Measurements from ENCODE around the gene ALDH4A1. TPM values are rescaled to one million over a fixed set of nuclear protein-coding genes. Genes with fewer than 3 reads are reported as not detected.

The ALDH4A1 gene
- total RNA-seq, 1 donor from 2014 or later, result 8.6 TPM

DNA sequence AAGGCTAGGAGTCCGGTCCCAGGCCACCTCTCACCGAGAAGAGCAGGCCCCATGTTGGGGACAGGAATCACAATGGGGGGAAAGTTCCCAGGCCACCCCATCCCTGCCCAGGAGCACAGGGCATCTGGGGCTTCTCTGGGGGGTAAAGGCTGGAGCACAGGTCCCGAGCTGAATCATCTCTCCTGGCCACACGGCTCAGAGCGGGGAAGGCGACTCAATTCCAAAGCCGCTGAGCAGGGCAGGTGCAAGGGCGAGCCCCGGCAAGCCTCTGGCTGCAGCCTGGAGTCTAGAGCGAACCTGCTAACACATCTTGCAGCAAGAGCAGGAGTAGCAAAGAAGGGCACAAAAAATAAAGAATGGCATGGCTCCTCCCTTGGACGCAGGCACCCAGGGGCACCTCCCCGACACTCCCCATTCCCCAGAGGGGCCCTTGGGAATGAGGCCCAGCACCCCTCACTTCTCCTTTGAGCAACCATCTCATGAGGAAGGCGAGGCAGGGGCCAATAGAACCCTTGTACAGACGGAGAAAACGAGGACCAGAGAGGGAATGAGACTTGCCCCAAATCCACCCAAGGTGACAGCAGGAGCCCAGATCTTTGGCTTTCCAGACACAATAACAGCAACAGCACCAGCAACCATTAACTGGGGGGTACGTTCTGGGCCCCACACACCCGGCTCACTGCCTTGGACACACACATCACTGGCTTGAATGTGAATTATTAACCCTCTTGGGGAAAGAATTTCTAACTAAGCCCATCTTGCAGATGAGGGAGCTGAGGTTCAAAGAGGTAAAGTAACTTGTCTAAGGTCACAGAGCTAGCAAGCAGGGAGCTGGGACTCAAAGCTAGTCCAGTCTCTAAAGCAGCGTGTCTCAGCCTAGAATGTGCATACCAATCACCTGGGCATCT is 20.7 kb upstream of the ALDH4A1 start:
- peak; percentile 31 for DNase-seq

DNA sequence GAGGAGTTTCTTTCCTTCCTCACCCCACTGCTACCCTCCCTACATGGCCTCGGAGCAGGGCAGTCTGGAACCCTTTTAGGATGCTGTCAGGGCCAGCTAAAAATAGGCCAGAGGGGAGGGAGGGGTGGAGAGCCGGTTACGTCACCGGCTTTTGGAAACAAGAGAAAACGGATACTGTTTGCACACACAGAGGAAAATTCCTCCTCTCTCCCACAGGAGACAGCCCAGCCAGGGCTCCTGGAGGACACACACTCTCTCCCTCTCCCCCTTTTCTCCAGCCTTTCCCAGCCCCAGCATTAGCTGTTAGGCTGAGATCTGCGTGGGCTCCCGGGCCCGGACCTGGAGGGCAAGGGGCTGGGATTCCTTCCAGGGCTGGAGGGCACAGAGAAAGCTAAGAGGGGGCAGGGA is 20.0 kb upstream of the ALDH4A1 start:
- DNase-seq, result peak; percentile 93

GRCh38 chr1:18921516-18922251 is 19.3 kb upstream of the ALDH4A1 start:
- DNase-seq, result peak; percentile 35

GRCh38 chr1:18920931-18921330 is 18.6 kb upstream of the ALDH4A1 start:
- no peak for DNase-seq

- DNase-seq, result no peak
Observed at GRCh38 chr1:18919956-18920355, 17.6 kb upstream of the ALDH4A1 start.

DNA sequence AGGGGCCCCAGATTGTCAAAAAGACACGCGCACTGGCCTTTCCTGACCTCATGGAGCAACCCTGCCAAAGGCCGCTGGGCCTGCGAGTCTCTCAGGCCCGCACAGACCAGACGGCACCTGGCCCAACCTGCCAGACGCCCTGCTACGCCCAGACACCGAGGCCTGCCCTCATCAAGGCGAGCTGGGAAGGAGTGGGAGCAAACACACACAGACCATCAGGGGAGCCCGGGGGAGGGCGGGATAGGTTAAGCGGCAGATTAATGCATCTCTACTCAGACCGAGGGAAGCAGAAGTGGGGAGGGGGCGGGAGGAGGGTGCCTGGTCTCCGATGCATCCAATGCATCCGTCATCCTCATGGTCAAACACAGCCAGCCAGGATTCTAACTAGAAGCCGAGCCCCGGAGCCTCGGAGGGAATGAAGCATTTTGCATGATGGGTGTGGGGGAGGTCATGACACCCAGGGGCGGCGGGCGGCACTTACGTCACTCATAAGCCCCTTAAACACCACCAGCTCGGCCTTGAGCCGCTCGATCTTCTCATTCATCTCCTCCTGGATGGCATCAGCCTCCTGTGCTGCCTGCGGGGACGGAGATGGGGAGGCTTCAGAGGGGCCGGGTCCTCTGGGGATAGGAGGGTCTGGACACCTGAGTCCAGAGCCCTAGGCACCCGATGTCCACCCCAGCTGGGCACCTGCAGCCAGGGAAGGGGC is 17.0 kb upstream of the ALDH4A1 start:
- no peak for DNase-seq

DNA sequence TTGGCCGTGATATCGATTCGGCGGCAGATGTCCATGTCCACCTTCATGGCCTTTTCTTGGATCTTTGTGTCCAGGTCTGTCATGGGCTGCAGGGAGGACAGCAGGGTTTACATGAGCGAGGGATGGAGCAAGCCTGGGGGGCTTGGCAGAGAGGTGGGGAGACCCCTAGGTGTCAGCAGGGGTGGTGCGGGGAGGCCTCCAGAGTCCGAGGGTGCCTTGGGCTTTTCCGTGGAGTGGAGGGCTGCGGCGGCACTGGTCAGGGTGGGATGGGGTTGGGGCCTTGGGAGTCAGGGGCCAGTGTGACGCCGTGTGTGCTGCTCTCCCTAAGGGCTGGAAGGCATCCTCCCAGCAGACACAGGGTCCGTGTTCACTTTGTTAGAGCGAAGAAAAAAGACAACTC is 16.1 kb upstream of the ALDH4A1 start:
- DNase-seq, result no peak

DNA sequence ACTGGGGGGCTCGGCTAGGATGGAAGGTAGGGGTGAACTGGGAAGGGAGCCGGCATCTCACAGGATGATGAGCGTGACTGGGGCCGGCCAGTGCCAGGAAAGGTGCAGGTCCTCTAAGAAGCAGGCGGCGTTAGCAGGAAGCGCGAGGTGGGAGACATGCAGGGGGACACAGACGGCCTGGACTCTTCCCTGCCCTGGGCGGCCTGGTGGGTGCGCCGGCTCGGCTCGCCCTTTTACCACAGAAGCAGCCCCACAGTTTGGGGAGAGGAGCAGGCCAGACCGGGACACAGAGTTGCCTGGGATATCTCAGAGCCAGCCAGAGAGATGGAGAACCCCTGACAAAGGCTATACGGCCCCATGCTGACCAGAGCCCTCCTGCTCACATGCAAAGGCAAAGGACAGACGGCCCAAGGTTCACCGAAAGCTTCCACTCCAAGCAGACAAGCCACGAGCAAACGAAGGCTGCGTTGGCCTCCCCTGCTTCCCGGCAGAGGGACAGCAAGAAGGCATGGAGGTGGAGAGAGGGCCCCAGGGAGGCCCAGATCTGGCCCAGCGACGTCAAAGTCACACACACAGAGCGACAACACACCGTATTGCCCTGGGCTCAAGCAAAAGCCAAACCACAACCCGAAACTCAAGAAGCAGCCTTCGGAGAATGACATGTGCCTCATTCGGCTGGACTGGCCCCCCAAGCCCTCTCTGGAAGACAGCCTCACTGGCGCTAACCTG is 14.9 kb upstream of the ALDH4A1 start:
- DNase-seq, result no peak

GRCh38 chr1:18915341-18915740 is 13.0 kb upstream of the ALDH4A1 start:
- DNase-seq, result no peak

GRCh38 chr1:18913065-18913835 is 10.9 kb upstream of the ALDH4A1 start:
- peak; percentile 16 for DNase-seq

- no peak for DNase-seq
Observed at GRCh38 chr1:18912550-18912949, 10.2 kb upstream of the ALDH4A1 start.

DNA sequence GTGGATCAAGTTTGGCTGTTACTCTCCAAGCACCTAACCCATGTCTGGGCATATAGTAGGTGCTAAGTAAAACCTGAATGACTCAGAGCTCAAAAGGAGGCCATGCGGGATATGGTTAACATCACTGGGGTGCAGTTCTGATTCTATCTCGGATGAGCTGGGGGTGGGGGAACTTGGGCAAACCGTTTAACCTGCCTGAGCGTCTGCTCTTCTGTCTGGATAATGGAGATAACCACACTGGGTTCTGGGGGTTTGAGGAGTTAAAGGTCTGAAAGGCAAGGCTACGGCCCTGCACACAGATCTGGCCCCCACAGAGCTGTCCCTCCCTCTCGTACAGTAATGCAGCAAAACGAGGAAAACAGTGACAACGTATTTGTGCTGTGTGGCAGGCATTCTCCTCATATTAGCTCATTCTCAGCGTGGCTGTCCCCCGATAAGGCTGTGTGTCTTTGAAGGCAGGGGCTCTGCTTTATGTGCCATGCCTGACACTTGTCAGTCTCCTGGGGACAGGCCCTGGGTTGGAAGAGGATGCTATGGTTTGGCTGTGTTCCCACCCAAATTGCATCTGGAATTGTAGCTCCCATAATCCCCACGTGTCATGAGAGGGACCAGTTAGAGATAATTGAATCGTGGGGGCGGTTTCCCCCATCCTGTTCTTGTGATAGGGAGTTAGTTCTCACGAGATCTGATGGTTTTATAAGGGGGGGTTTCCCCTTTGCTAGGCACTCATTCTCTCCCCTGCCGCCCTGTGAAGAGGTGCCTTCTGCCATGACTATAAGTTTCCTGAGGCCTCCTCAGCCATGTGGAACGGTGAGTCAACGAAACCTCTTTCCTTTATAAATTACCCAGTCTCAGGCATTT is 6.8 kb upstream of the ALDH4A1 start:
- DNase-seq, result no peak

DNA sequence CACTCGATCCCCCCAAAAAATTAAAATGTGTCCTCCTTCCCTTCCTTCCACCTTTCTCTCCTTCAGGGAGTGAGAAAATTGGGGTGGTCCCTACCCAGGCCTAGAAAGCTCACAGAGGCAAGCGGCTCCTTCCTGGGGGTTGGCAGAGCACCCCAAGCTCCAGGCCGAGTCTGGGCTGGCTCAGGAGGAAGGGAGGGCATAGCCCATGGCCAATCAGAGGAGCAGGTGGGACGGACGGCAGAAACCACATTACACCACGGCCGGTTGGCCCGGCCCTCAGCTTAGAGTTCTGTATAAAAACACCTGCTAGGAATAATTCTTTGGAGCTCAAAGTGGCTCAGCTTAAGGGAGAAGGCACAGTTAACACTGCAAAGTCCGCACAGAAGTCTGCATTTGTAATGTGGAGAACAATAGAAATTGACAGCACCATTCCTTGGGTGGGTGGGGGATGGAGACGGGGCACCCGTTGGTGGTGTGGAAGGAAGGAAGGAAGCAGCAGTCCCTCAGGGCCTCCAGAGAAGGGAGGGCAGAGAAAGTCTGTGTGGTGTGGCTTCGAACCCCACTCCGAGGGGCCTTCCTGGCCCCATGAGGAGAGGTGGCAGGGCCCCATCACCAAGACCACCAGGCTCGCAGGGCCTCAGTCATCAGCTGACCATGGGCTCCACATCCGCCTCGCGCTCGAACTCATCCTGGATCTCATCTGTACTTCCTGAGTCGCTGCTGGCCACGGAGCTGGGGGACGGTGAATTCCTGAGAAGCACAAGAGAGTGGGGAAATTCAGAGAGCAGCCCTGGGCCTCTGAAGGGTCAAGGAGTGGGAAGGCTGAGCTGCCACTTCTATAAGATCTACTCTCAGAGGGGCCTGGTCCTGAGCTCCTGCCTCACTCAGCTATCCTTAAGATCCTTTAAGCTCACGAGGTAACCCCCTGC is 5.8 kb upstream of the ALDH4A1 start:
- no peak for DNase-seq

DNA sequence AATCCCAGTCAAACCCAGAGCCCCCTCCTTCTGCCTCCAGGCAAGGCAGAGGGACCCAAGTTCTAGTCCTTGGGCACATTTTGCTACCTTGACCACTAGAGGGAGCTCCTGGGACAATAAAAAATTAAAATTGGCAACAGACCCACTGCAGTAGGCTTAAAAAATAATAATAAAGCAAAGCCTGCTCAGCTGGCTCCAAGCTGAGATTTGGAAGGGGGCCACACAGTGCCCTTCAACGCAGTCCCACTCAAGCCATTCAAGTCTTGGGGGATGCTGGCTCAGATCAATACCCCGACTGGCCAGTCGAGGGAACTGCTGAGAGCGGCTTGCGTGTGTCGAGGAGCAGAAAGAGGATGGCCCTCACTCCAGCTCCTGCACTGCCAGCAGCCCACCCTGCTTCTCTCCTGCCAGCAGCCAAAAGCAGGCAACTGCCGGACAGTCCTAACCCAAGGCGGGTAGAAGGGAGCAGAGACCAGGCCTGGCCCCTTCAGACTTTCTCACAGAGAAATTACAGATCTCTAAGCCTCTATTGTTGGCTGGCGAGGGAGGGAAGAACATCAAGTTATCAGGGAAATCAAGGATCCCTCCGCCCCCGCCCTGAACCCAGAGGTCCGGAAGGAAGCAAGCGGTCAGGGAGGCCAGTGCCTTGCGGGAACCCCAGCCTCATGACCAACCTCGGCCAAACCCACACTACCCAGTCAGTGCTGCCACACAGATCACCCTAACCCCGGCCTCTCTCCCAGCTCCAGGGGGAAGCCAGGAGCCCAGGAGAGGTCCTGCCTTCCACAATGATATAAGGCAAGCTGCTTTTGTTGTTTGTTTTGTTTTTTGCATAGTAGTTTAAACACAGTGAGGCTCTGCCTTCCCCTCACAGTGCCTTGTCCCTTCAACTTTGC is 4.9 kb upstream of the ALDH4A1 start:
- DNase-seq, result peak; percentile 66

DNA sequence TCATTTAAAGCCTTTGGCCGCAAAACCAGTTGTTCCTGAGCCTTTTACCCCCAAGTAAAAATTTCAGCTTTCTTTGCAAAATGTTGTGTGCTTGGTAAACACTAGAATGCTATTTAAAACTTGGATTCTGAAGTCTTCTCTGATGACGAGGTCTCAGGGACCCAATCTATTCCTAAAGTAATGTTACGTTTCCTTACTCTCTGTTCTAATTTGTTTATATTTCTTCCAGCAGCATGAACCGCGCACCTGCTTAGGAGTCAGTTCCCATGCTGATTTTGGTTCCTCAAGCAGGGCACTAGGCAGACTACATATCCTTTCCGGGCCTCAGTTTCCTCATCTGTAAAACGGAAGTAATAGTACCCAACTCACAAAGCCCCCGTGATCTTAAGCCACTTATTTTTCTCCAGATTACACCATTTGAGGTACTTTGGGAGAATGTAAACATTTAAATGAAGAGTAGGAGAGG is 969 bp upstream of the ALDH4A1 start:
- DNase-seq, result no peak

GRCh38 chr1:18901952-18902522 is 318 bp downstream of the ALDH4A1 start:
- DNase-seq, result no peak

- no peak for DNase-seq
Observed at GRCh38 chr1:18901147-18901951, 1.0 kb downstream of the ALDH4A1 start.
